Measurements from ENCODE around the gene RTN4IP1.

The RTN4IP1 gene

GRCh38 chr6:106666282-106667021 is 37.2 kb upstream of the RTN4IP1 start:
- no peaks in the 10 kb centered on the region for H3F3A ChIP-seq (ENCODE audit: insufficient read depth, low read length)
- H3K27ac ChIP-seq (ENCODE audit: low read depth, low read length, poor library complexity, severe bottlenecking) = peak overlapping the region; percentile 93
- no peaks in the 10 kb centered on the region for H3K27me3 ChIP-seq (ENCODE audit: insufficient read depth, low read length)
- H3K4me2 ChIP-seq (ENCODE audit: low read length) = peak overlapping the region; percentile 65
- H3K36me3 ChIP-seq (ENCODE audit: insufficient read depth, low read length) = peaks cover 59% of the 10 kb centered on the region
- peaks cover 71% of the 10 kb centered on the region for H3K4me1 ChIP-seq (ENCODE audit: insufficient read depth, low read length, severe bottlenecking)
- peak overlapping the region; percentile 76 for H3K9ac ChIP-seq (ENCODE audit: low read length)
- H3K9me2 ChIP-seq (ENCODE audit: low read depth, low read length) = no peaks in the 10 kb centered on the region
- H2AFZ ChIP-seq (ENCODE audit: low read length) = no peak overlapping the region
- peak overlapping the region; percentile 59 for H3K4me3 ChIP-seq (ENCODE audit: low read depth, low read length, poor library complexity, severe bottlenecking)
- TF ChIP-seq CTCF (IDR thresholded peaks at IDR 0.05; ENCODE audit: low read length) (no peak), EZH2 (IDR thresholded peaks at IDR 0.05; ENCODE audit: borderline replicate concordance, low read length) (no peak)
- no peaks in the 10 kb centered on the region for H4K20me1 ChIP-seq (ENCODE audit: insufficient read depth, low read length)
- peaks cover 41% of the 10 kb centered on the region for H3K79me2 ChIP-seq (ENCODE audit: insufficient read depth, low read length)
- 0 out of 2 replicates have a peak, but pooled peaks cover 2% of the 10 kb centered on the region for H3K9me3 ChIP-seq (ENCODE audit: low read length)

DNA sequence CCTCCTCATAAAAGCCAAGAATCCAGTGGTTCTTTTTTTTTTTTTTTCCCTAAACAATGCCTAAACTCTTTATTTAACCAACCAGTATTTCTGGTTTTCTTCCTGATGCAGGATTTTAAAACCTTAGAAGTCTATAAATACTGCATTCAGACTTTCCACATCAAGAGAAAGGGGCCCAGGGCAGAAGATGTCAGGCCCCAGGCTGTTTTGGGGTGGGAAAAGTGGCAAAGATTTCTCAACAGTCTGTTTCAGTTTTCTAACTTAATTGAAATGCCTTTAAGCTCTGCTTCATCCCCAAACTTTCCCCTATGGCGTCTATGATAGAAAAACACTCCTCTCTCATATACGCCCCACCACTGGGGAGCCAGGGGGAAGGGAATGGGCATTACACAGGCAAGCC is 33.2 kb upstream of the RTN4IP1 start:
- Histone ChIP-seq H3K9ac (ENCODE audit: low read length) (no peak overlapping the region), H3K36me3 (ENCODE audit: insufficient read depth, low read length) (peaks cover 96% of the 10 kb centered on the region), H3F3A (ENCODE audit: insufficient read depth, low read length) (no peaks in the 10 kb centered on the region), H3K79me2 (ENCODE audit: insufficient read depth, low read length) (peaks cover 32% of the 10 kb centered on the region), H2AFZ (ENCODE audit: low read length) (no peak overlapping the region), H3K4me3 (ENCODE audit: low read depth, low read length, poor library complexity, severe bottlenecking) (no peak overlapping the region), H3K4me2 (ENCODE audit: low read length) (no peak overlapping the region), H3K4me1 (ENCODE audit: insufficient read depth, low read length, severe bottlenecking) (peaks cover 50% of the 10 kb centered on the region), H3K9me2 (ENCODE audit: low read depth, low read length) (no peaks in the 10 kb centered on the region), H3K27ac (ENCODE audit: low read depth, low read length, poor library complexity, severe bottlenecking) (peak overlapping the region; percentile 93), H4K20me1 (ENCODE audit: insufficient read depth, low read length) (no peaks in the 10 kb centered on the region), H3K9me3 (ENCODE audit: low read length) (0 out of 2 replicates have a peak, but pooled peaks cover 7% of the 10 kb centered on the region), H3K27me3 (ENCODE audit: insufficient read depth, low read length) (no peaks in the 10 kb centered on the region)
- TF ChIP-seq CTCF (IDR thresholded peaks at IDR 0.05; ENCODE audit: low read length) (no peak), EZH2 (IDR thresholded peaks at IDR 0.05; ENCODE audit: borderline replicate concordance, low read length) (no peak)

GRCh38 chr6:106659859-106660258 is 30.6 kb upstream of the RTN4IP1 start:
- no peaks in the 10 kb centered on the region for H3F3A ChIP-seq (ENCODE audit: insufficient read depth, low read length)
- 0 out of 2 replicates have a peak, but pooled peaks cover 7% of the 10 kb centered on the region for H3K9me3 ChIP-seq (ENCODE audit: low read length)
- H2AFZ ChIP-seq (ENCODE audit: low read length) = no peak overlapping the region
- no peaks in the 10 kb centered on the region for H3K27me3 ChIP-seq (ENCODE audit: insufficient read depth, low read length)
- no peaks in the 10 kb centered on the region for H4K20me1 ChIP-seq (ENCODE audit: insufficient read depth, low read length)
- peaks cover 100% of the 10 kb centered on the region for H3K36me3 ChIP-seq (ENCODE audit: insufficient read depth, low read length)
- H3K27ac ChIP-seq (ENCODE audit: low read depth, low read length, poor library complexity, severe bottlenecking) = peak overlapping the region; percentile 6
- TF ChIP-seq CTCF (IDR thresholded peaks at IDR 0.05; ENCODE audit: low read length) (no peak), EZH2 (IDR thresholded peaks at IDR 0.05; ENCODE audit: borderline replicate concordance, low read length) (no peak)
- H3K4me2 ChIP-seq (ENCODE audit: low read length) = no peak overlapping the region
- no peak overlapping the region for H3K9ac ChIP-seq (ENCODE audit: low read length)
- no peaks in the 10 kb centered on the region for H3K9me2 ChIP-seq (ENCODE audit: low read depth, low read length)
- no peak overlapping the region for H3K4me3 ChIP-seq (ENCODE audit: low read depth, low read length, poor library complexity, severe bottlenecking)
- H3K79me2 ChIP-seq (ENCODE audit: insufficient read depth, low read length) = peaks cover 18% of the 10 kb centered on the region
- peaks cover 24% of the 10 kb centered on the region for H3K4me1 ChIP-seq (ENCODE audit: insufficient read depth, low read length, severe bottlenecking)
